Type B pancreatic cell (in vitro differentiated cells): ENCODE measurements around the gene RAC3. TPM values are rescaled to one million over a fixed set of nuclear protein-coding genes. Genes with fewer than 3 reads are reported as not detected.
A peak's percentile ranks its signal among the peaks of the same experiment; 100 is the strongest.

Source experiments
- DNase-seq: peaks from one replicate; pipeline ENCODE4 v3.0.0; 2021; ENCODE audit warnings: mixed read lengths; ENCODE audit not compliant: unreplicated experiment; ENCODE audit errors: extremely low spot score
- H3K27ac Mint-ChIP-seq: 2 replicates; pipeline ENCODE4 v1.8.0; 2021; ENCODE audit warnings: mild to moderate bottlenecking, mixed read lengths
- H3K27me3 Mint-ChIP-seq: 2 replicates; pipeline ENCODE4 v1.8.0; 2021; ENCODE audit warnings: mixed read lengths
- H3K36me3 Mint-ChIP-seq: 2 replicates; pipeline ENCODE4 v1.8.0; 2021; ENCODE audit warnings: mixed read lengths
- H3K4me1 Mint-ChIP-seq: one replicate; pipeline ENCODE4 v1.8.0; 2021; ENCODE audit warnings: mixed read lengths; ENCODE audit not compliant: unreplicated experiment
- H3K4me3 Mint-ChIP-seq: 2 replicates; pipeline ENCODE4 v1.8.0; 2021; ENCODE audit warnings: mild to moderate bottlenecking, mixed read lengths
- H3K9me3 Mint-ChIP-seq: 2 replicates; pipeline ENCODE4 v1.8.0; 2021; ENCODE audit warnings: mixed read lengths
- CTCF ChIP-seq: fragments of 200-600 bp; sonication (generic); conservative IDR thresholded peaks from 2 replicates; pipeline ENCODE4 v1.5.0; 2021; ENCODE audit warnings: antibody characterized with exemption, mild to moderate bottlenecking
- total RNA-seq: library from RNA; stranded (reverse); gene quantifications from 2 replicates; pipeline ENCODE4 v1.2.1, GENCODE V29; 2021; ENCODE audit warnings: low replicate concordance

The RAC3 gene
- total RNA-seq, 1 donor from 2014 or later = 51.7 TPM

- Mint-ChIP-seq H3K27ac (no peak overlapping the region), H3K4me3 (peak overlapping the region; percentile 75), H3K27me3 (no peaks in the 10 kb centered on the region), H3K4me1 (no peaks in the 10 kb centered on the region), H3K9me3 (no peaks in the 10 kb centered on the region), H3K36me3 (no peaks in the 10 kb centered on the region)
- TF ChIP-seq CTCF = no peak
- DNase-seq = no peak
These were observed 33.1 kb downstream of the RAC3 start for GRCh38 chr17:82064433-82065192.

GRCh38 chr17:82065193-82065637 is 33.7 kb downstream of the RAC3 start:
- Mint-ChIP-seq H3K9me3 (no peaks in the 10 kb centered on the region), H3K4me3 (peak overlapping the region; percentile 75), H3K4me1 (no peaks in the 10 kb centered on the region), H3K27me3 (no peaks in the 10 kb centered on the region), H3K27ac (no peak overlapping the region), H3K36me3 (no peaks in the 10 kb centered on the region)
- no peak for TF ChIP-seq CTCF
- no peak for DNase-seq

DNA sequence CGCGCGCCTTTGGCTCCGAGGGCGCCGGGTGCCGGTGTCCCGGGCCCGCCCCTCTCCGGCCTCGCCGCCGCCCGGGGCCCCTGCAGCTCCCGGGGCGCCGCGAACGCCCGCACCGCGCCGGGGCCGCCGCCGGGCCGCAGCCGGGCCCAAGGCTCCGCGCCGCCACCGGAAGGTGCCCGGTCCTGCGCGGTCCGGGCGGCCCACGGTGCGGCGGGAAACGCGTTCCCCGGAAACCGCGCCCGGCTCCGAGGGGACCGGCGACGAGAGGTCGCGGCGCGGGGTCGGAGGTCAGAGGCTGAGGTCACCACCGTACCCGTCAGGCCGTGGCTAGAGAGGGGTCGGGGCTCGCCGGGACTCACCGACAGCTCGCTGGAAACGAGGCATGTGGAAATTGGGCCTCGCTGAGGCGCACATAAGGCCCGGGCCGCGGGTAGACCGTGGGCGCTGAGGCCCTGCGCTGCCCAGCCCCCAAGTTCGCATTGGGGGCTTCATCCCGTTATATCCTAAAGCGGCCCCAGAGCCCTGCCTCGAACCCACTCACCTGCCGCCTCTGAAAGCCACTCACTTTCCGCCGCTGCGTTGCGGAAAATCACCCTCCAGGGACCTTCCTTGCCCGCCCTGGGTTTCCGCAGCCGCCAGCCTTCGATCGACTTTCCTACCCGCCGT is 34.3 kb downstream of the RAC3 start, which contains the start of gene DUS1L:
Gene DUS1L, minus strand, starts transcription at position 167 of the 666 bp plus-strand sequence. CDS start 745 bp downstream, outside the sequence.
- H3K27me3 Mint-ChIP-seq = no peaks in the 10 kb centered on the region
- no peaks in the 10 kb centered on the region for H3K4me1 Mint-ChIP-seq
- peak within 1 kb of the TSS; percentile 88 for H3K4me3 Mint-ChIP-seq
- no peak for TF ChIP-seq CTCF
- DNase-seq = no peak
- no peaks in the 10 kb centered on the region for H3K36me3 Mint-ChIP-seq
- peak within 1 kb of the TSS; percentile 70 for H3K27ac Mint-ChIP-seq
- no peaks in the 10 kb centered on the region for H3K9me3 Mint-ChIP-seq

DNA sequence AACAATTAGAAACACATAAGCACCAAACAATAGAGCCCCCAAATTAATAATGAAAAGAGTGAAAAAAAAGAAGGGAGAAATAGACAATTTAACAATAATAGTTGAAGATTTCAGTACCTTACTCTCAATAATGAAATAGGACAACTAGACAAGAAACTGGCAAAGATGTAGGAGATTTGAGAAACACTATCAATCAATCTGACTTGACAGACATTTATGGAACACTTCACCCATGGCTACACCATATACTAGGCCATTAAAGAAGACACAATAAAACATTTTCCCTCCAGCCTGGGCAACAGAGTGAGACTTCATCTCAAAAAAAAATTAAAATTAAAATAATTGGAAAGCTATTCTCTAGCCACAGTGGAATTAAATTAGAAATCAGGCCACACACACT is 39.1 kb downstream of the RAC3 start:
- H3K36me3 Mint-ChIP-seq = no peaks in the 10 kb centered on the region
- H3K27me3 Mint-ChIP-seq = peaks cover 15% of the 10 kb centered on the region
- TF ChIP-seq CTCF = no peak
- H3K27ac Mint-ChIP-seq = no peak overlapping the region
- no peaks in the 10 kb centered on the region for H3K9me3 Mint-ChIP-seq
- no peaks in the 10 kb centered on the region for H3K4me1 Mint-ChIP-seq
- H3K4me3 Mint-ChIP-seq = no peak overlapping the region
- DNase-seq = no peak

GRCh38 chr17:82072827-82073226 is 41.3 kb downstream of the RAC3 start:
- Mint-ChIP-seq H3K4me3 (no peak overlapping the region), H3K9me3 (no peaks in the 10 kb centered on the region), H3K27ac (no peak overlapping the region), H3K4me1 (no peaks in the 10 kb centered on the region), H3K36me3 (no peaks in the 10 kb centered on the region), H3K27me3 (peaks cover 15% of the 10 kb centered on the region)
- TF ChIP-seq CTCF = no peak
- no peak for DNase-seq
